ENCODE data around the gene PGP.
"Not testable (repeated sequence)": the region's sequence is repeated elsewhere in the genome, so short reads cannot be mapped to it uniquely, and the experiment has no call there.

PGP gene

GRCh38 chr16:2213817-2214718 is 572 bp downstream of the PGP start:
- no peak for DNase-seq

GRCh38 chr16:2212362-2213324 is 2.0 kb downstream of the PGP start:
- peak; percentile 67 for DNase-seq

- no peak for DNase-seq
These were observed 2.7 kb downstream of the PGP start for GRCh38 chr16:2211923-2212347.

GRCh38 chr16:2210386-2211365 is 4.0 kb downstream of the PGP start, which contains the start of gene BRICD5:
Gene BRICD5, minus strand, starts transcription at chr16:2210863. Its CDS starts 30 bp downstream, at chr16:2210833.
- no peak for DNase-seq

GRCh38 chr16:2210009-2210332 is 4.7 kb downstream of the PGP start:
- no peak for DNase-seq

GRCh38 chr16:2209258-2210008 is 5.2 kb downstream of the PGP start:
- no peak for DNase-seq

GRCh38 chr16:2208772-2209171 is 5.9 kb downstream of the PGP start:
- DNase-seq = no peak

- DNase-seq = no peak
These were observed 6.3 kb downstream of the PGP start for GRCh38 chr16:2208308-2208707.

- DNase-seq = no peak
These were observed 6.8 kb downstream of the PGP start for GRCh38 chr16:2207872-2208271.

- DNase-seq = no peak
These were observed 7.7 kb downstream of the PGP start for GRCh38 chr16:2206780-2207433.

GRCh38 chr16:2206420-2206779 is 8.2 kb downstream of the PGP start:
- peak; percentile 9 for DNase-seq

- DNase-seq = no peak
These were observed 8.7 kb downstream of the PGP start for GRCh38 chr16:2205967-2206313.

- DNase-seq = peak; percentile 73
These were observed 9.3 kb downstream of the PGP start, which contains the start of gene MLST8 for GRCh38 chr16:2205104-2205966. Gene MLST8, plus strand, starts transcription at chr16:2205454. Its CDS starts 632 bp downstream, at chr16:2206086.

- peak; percentile 57 for DNase-seq
These were observed 10.1 kb downstream of the PGP start for GRCh38 chr16:2204416-2205103.

- not testable (repeated sequence) for DNase-seq
These were observed 11.4 kb downstream of the PGP start for GRCh38 chr16:2203119-2203688.

- DNase-seq = no peak
These were observed 14.3 kb downstream of the PGP start for GRCh38 chr16:2200313-2200712.

- DNase-seq = no peak
These were observed 15.0 kb downstream of the PGP start for GRCh38 chr16:2199621-2200139.

- no peak for DNase-seq
These were observed 15.5 kb downstream of the PGP start for GRCh38 chr16:2199095-2199494.

GRCh38 chr16:2198283-2198682 is 16.4 kb downstream of the PGP start:
- DNase-seq = no peak

All from GF-D8 (cell line).